BE2C (cell line): ENCODE data around the gene ZCCHC7.
"Not testable (repeated sequence)": the region's sequence is repeated elsewhere in the genome, so short reads cannot be mapped to it uniquely, and the experiment has no call there.

Experiments used
- DNase-seq: peaks from one replicate; pipeline ENCODE4 v3.0.0-alpha.2; 2020
- H3K27me3 ChIP-seq: fragments of 250-450 bp; sonication (Bioruptor Pico); 2 replicates; pipeline ENCODE4 v1.5.1; 2020; ENCODE audit warnings: mild to moderate bottlenecking
- H3K36me3 ChIP-seq: fragments of 250-450 bp; sonication (Bioruptor Pico); 2 replicates; pipeline ENCODE4 v1.5.1; 2020; ENCODE audit warnings: mild to moderate bottlenecking
- H3K4me1 ChIP-seq: fragments of 250-450 bp; sonication (Bioruptor Pico); 2 replicates; pipeline ENCODE4 v1.5.1; 2020
- H3K4me3 ChIP-seq: 2 replicates; pipeline ENCODE4 v1.5.1; 2011; ENCODE audit warnings: low read depth, low read length
- H3K9me3 ChIP-seq: fragments of 250-450 bp; sonication (Bioruptor Pico); 2 replicates; pipeline ENCODE4 v1.5.1; 2020
- TF ChIP-seq, protein P1 (sequence below): IDR thresholded peaks from 2 replicates; pipeline ENCODE4 v1.5.1; 2012; ENCODE audit warnings: mild to moderate bottlenecking, low read depth, low read length

ZCCHC7 gene

DNA sequence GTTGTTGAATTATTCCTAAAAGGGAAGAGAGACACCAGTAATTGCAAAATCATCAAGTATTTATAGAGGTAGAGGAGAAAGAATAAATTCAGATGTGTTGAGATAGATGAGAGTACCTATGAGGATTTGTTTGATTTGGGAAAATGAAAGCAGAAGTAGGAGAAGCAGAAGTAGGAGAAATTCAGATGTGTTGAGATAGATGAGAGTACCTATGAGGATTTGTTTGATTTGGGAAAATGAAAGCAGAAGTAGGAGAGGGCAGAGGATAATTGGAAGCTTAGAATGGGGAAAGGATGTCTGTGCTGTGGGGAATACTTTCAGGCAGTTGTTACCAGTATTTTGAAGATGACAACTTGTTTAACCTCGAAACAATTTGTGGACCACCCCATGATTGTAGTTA, 35.1 kb upstream of the ZCCHC7 start:
- Histone ChIP-seq H3K36me3 (peaks cover 22% of the 10 kb centered on the region), H3K9me3 (no peaks in the 10 kb centered on the region), H3K4me3 (no peak overlapping the region), H3K4me1 (peaks cover 12% of the 10 kb centered on the region), H3K27me3 (no peaks in the 10 kb centered on the region)
- TF ChIP-seq, protein P1, sequence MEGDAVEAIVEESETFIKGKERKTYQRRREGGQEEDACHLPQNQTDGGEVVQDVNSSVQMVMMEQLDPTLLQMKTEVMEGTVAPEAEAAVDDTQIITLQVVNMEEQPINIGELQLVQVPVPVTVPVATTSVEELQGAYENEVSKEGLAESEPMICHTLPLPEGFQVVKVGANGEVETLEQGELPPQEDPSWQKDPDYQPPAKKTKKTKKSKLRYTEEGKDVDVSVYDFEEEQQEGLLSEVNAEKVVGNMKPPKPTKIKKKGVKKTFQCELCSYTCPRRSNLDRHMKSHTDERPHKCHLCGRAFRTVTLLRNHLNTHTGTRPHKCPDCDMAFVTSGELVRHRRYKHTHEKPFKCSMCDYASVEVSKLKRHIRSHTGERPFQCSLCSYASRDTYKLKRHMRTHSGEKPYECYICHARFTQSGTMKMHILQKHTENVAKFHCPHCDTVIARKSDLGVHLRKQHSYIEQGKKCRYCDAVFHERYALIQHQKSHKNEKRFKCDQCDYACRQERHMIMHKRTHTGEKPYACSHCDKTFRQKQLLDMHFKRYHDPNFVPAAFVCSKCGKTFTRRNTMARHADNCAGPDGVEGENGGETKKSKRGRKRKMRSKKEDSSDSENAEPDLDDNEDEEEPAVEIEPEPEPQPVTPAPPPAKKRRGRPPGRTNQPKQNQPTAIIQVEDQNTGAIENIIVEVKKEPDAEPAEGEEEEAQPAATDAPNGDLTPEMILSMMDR, result no peak
- DNase-seq, result no peak

DNA sequence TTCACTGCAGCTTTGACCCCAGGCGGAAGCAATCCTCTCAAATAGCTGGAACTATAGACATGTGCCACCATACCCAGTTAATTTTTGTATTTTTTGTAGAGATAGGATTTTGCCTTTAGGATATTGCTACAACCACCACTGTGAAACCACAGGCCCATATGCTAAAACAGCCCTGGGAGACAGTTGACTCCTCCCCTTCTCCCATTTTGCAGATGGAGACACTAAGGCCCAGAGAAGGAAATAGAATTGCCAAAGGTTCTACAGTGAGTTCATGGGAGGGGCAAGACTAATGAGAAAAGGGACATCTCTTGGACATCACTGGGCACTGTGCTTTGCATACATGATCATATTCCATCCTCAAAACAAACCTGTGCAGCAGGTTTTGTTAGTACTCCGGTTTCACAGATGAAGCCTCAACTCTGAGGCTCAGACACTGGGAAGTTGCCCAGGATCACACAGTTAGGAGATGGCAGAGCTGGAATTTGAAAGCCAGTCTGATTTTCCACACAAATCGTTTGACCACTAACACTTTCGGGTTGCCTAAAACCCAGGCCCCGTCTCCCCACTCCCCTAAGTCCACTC, 27.6 kb upstream of the ZCCHC7 start:
- not testable (repeated sequence) for DNase-seq, H3K27me3 ChIP-seq, H3K36me3 ChIP-seq, H3K9me3 ChIP-seq, H3K4me3 ChIP-seq, H3K4me1 ChIP-seq

DNA sequence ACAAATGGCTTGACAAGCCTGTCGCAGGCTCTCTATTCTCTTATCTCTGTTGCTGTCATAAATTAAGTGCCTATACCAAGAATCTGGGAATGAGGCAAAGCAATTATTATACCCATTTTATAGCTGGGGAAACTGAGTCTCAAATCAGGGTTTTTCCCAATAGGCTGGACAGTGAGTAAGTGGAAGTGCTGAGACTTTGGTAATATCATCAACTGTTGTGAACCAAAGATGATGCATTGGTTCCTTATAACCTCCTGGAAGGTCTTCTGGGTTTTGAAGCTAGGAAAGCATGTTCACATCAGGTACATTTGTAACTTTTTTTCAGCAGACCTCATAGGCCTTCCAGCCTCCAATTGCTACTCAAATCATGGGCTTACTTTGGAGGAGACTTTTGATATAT, 25.6 kb upstream of the ZCCHC7 start:
- TF ChIP-seq, protein P1, result no peak

DNA sequence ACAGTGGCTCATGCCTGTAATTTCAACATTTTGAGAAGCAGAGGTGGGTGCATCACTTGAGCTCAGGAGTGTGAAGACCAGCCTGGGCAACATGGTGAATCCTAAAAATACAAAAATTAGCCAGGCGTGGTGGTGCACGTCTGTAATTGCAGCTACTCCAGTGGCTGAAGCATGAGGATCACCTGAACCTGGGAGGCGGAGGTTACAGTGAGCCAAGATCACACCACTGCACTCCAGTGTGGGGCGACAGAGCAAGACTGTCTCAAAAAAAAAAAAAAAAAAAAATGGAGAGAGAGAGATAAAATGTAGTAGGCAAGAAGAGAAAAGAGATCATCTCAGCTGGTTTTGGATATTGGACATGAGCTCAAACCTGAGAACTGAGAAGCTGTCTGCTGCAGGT, 23.7 kb upstream of the ZCCHC7 start:
- H3K9me3 ChIP-seq, result no peaks in the 10 kb centered on the region
- TF ChIP-seq, protein P1, result no peak
- DNase-seq, result no peak
- no peaks in the 10 kb centered on the region for H3K27me3 ChIP-seq
- no peaks in the 10 kb centered on the region for H3K4me1 ChIP-seq
- no peak overlapping the region for H3K4me3 ChIP-seq
- H3K36me3 ChIP-seq, result no peaks in the 10 kb centered on the region

More for the DNA sequence above, 25.6 kb upstream of the ZCCHC7 start:
- no peak overlapping the region for H3K4me3 ChIP-seq
- no peaks in the 10 kb centered on the region for H3K27me3 ChIP-seq
- H3K36me3 ChIP-seq, result no peaks in the 10 kb centered on the region
- H3K4me1 ChIP-seq, result no peaks in the 10 kb centered on the region
- no peak for DNase-seq
- no peaks in the 10 kb centered on the region for H3K9me3 ChIP-seq

DNA sequence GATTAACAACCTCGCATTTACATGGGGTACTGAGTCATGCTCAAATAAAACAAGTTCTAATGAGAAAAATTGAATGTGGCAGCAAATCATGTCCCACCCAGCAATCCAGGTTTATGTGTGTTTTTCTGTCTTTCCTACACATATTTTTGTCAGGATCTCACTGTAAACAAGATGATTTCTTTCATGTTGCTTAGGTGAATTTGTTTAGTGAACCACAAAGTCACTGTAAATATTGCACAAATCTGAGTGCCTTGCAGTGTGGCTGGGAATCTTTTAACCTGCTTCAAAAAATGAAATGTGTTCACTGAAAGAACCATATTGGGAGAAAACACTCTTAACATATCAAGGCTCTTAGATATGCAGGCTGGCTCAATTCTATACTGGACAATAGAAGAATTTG, 23.1 kb upstream of the ZCCHC7 start:
- Histone ChIP-seq H3K4me3 (no peak overlapping the region), H3K9me3 (no peaks in the 10 kb centered on the region), H3K36me3 (no peaks in the 10 kb centered on the region), H3K4me1 (no peaks in the 10 kb centered on the region), H3K27me3 (no peaks in the 10 kb centered on the region)
- no peak for DNase-seq
- TF ChIP-seq, protein P1, result no peak

DNA sequence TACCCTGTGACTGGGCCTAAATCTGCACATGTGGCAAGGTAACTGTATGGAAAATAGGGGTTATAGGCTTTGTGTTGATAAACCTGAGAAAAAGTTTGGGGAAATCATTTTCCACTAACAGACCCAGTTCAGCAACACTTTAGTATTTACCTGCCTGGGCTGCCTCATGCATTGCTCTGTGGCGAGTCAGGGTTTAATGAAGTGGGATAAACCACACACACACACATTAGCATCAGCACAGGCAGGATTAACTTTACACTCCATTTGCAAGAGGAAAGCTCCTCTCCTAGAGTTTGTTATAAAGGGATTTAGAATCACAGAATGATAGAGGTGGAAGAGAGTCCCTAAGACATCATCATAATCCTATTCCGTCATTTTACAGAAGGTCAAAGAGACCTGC, 20.0 kb upstream of the ZCCHC7 start:
- no peaks in the 10 kb centered on the region for H3K9me3 ChIP-seq
- no peak overlapping the region for H3K4me3 ChIP-seq
- DNase-seq, result no peak
- H3K27me3 ChIP-seq, result no peaks in the 10 kb centered on the region
- TF ChIP-seq, protein P1, result no peak
- no peaks in the 10 kb centered on the region for H3K4me1 ChIP-seq
- no peaks in the 10 kb centered on the region for H3K36me3 ChIP-seq

DNA sequence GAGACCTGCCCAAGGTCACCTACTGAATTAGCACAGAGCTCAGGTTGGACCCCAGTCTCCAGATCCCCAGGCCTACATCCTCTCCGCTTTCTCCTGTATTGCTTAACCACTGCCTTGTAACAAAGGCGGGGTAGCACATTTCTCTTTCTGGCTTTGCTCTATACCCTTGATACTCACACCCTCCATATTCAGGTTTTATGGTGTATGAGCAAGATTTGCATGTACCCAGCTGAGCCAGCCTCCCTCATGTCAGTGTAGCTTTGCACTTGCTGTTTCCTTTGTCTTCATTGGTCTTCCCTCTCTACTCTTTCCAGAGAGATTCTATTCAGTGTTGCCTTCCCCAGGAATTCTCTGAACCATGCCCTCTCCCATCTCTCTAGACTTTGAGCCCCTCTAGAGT, 19.6 kb upstream of the ZCCHC7 start:
- Histone ChIP-seq H3K4me3 (no peak overlapping the region), H3K36me3 (no peaks in the 10 kb centered on the region), H3K27me3 (no peaks in the 10 kb centered on the region), H3K4me1 (no peaks in the 10 kb centered on the region), H3K9me3 (no peaks in the 10 kb centered on the region)
- TF ChIP-seq, protein P1, result no peak
- no peak for DNase-seq
